ENCODE results near the gene PHACTR2.
"Not testable (repeated sequence)": the region's sequence is repeated elsewhere in the genome, so short reads cannot be mapped to it uniquely, and the experiment has no call there.

Gene PHACTR2

DNA sequence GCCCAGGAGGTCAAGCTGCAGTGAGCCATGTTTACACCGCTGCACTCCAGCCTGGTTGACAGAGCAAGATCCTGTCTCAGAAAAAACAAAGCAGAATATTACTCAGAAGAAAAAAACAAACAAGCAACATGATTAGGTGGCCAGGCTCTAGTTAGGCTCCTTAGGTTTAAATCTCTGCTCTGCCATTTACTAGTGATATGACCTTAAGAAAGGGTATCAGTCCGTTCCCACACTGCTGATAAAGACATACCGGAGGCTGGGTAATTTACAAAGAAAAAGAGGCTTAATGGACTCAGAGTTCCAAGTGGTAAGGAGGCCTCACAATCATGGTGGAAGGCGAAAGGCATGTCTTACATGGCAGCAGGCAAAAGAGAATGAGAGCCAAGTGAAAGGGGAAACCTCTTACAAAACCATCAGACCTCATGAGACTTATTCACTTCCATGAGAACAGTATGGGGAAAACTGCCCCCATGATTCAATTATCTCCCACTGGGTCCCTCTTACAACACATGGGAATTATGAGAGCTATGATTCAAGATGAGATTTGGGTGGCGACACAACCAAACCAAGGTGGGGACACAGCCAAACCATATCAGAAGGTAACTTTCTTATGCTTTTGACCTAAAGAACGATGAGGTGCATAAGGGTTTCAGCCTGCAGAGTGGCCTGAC, 163.0 kb downstream of the PHACTR2 start:
- no peak for TF ChIP-seq JUND (IDR thresholded peaks at IDR 0.05; ENCODE audit: low read depth)
- in situ Hi-C loops (cut with HindIII; ENCODE audit: low pct_unique_long_range_greater_than_20kb, low sequenced_read_pairs) = no loop called here
- no peak for DNase-seq (ENCODE audit: low read depth in 1 of 2, low spot score in 1 of 2)

- no peak for DNase-seq (ENCODE audit: low read depth in 1 of 2, low spot score in 1 of 2)
- in situ Hi-C loops (cut with HindIII; ENCODE audit: low pct_unique_long_range_greater_than_20kb, low sequenced_read_pairs) = no loop called here
These were observed 164.7 kb downstream of the PHACTR2 start for GRCh38 chr6:143842461-143842901.

GRCh38 chr6:143842902-143843676, 165.3 kb downstream of the PHACTR2 start, which contains the start of gene LTV1:
LTV1 (plus strand) TSS chr6:143843338; CDS start chr6:143843478, 140 bp downstream.
- in situ Hi-C loops (cut with HindIII; ENCODE audit: low pct_unique_long_range_greater_than_20kb, low sequenced_read_pairs) = no loop called here
- peak; percentile 91 to 94 for DNase-seq (ENCODE audit: low read depth in 1 of 2, low spot score in 1 of 2)
- no peak for TF ChIP-seq JUND (IDR thresholded peaks at IDR 0.05; ENCODE audit: low read depth)

More at GRCh38 chr6:143842461-143842901, 164.7 kb downstream of the PHACTR2 start:
- TF ChIP-seq JUND (IDR thresholded peaks at IDR 0.05; ENCODE audit: low read depth) = no peak

- in situ Hi-C loops (cut with HindIII; ENCODE audit: low pct_unique_long_range_greater_than_20kb, low sequenced_read_pairs) = no loop called here
- TF ChIP-seq JUND (IDR thresholded peaks at IDR 0.05; ENCODE audit: low read depth) = no peak
- peak in 1 of 2 experiments; percentile 1 for DNase-seq (ENCODE audit: low read depth in 1 of 2, low spot score in 1 of 2)
These were observed 165.9 kb downstream of the PHACTR2 start for GRCh38 chr6:143843677-143843999.

GRCh38 chr6:143844006-143844405, 166.2 kb downstream of the PHACTR2 start:
- in situ Hi-C loops (cut with HindIII; ENCODE audit: low pct_unique_long_range_greater_than_20kb, low sequenced_read_pairs) = no loop called here
- no peak for TF ChIP-seq JUND (IDR thresholded peaks at IDR 0.05; ENCODE audit: low read depth)
- DNase-seq (ENCODE audit: low read depth in 1 of 2, low spot score in 1 of 2) = no peak

- in situ Hi-C loops (cut with HindIII; ENCODE audit: low pct_unique_long_range_greater_than_20kb, low sequenced_read_pairs) = no loop called here
- TF ChIP-seq JUND (IDR thresholded peaks at IDR 0.05; ENCODE audit: low read depth) = no peak
- DNase-seq (ENCODE audit: low read depth in 1 of 2, low spot score in 1 of 2) = no peak
These were observed 167.3 kb downstream of the PHACTR2 start for GRCh38 chr6:143845033-143845432.

- DNase-seq (ENCODE audit: low read depth in 1 of 2, low spot score in 1 of 2); in situ Hi-C loops (cut with HindIII; ENCODE audit: low pct_unique_long_range_greater_than_20kb, low sequenced_read_pairs): not testable (repeated sequence)
These were observed 173.9 kb downstream of the PHACTR2 start for GRCh38 chr6:143851706-143852105.

GRCh38 chr6:143855057-143855456, 177.3 kb downstream of the PHACTR2 start:
- in situ Hi-C loops (cut with HindIII; ENCODE audit: low pct_unique_long_range_greater_than_20kb, low sequenced_read_pairs); DNase-seq (ENCODE audit: low read depth in 1 of 2, low spot score in 1 of 2): not testable (repeated sequence)

DNA sequence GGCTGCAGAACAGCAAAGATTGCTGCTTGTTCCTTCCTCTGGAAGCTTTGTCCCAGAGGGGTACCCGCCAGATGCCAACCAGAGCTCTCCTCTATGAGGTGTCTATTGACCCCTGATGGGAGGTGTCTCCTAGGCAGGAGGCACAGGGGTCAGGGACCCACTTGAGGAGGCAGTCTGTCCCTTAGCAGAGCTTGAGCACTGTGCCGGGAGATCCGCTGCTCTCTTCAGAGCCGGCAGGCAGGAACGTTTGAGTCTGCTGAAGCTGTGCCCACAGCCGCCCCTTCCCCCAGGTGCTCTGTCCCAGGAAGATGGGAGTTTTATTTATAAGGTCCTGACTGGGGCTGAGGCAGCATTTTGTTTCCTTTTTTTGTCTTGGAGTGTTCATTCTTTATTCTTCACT, 179.0 kb downstream of the PHACTR2 start:
- in situ Hi-C loops (cut with HindIII; ENCODE audit: low pct_unique_long_range_greater_than_20kb, low sequenced_read_pairs); DNase-seq (ENCODE audit: low read depth in 1 of 2, low spot score in 1 of 2): not testable (repeated sequence)

- in situ Hi-C loops (cut with HindIII; ENCODE audit: low pct_unique_long_range_greater_than_20kb, low sequenced_read_pairs) = no loop called here
- DNase-seq (ENCODE audit: low read depth in 1 of 2, low spot score in 1 of 2) = no peak
- no peak for TF ChIP-seq JUND (IDR thresholded peaks at IDR 0.05; ENCODE audit: low read depth)
These were observed 179.9 kb downstream of the PHACTR2 start for GRCh38 chr6:143857651-143858050.

DNA sequence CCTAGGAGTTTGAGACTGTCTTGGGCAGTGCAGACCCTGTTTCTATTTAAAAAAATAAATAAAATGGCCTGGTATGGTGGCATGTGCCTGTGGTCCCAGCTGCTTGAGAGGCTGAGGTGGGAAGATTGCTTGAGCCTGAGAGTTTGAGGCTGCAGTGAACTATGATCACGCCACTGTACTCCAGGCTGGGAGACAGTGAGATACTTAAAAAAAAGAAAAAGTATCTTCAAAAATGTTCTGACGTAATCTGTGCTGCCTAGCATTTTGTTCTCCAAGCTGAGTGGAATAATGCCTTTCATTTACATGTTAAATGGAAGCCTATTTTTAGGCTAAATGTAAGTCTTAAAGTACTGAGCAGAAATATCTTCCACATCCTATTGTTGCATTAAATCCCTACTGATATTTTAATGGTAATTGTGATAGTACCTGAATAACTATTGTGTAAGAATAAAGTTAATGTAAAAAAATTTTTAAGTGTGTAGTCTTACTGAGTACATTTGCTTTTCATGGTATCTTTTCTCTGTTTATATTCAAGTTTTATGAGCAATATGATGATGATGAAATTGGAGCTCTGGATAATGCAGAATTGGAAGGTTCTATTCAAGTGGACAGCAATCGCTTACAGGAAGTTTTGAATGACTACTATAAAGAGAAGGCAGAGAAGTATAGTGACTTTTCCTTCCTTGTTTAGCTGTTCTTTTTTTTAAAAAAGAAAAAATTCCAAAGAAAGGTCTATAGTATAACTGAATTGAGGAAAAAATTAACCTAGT, 182.3 kb downstream of the PHACTR2 start:
- no peak for TF ChIP-seq JUND (IDR thresholded peaks at IDR 0.05; ENCODE audit: low read depth)
- DNase-seq (ENCODE audit: low read depth in 1 of 2, low spot score in 1 of 2) = no peak
- in situ Hi-C loops (cut with HindIII; ENCODE audit: low pct_unique_long_range_greater_than_20kb, low sequenced_read_pairs) = no loop called here

DNA sequence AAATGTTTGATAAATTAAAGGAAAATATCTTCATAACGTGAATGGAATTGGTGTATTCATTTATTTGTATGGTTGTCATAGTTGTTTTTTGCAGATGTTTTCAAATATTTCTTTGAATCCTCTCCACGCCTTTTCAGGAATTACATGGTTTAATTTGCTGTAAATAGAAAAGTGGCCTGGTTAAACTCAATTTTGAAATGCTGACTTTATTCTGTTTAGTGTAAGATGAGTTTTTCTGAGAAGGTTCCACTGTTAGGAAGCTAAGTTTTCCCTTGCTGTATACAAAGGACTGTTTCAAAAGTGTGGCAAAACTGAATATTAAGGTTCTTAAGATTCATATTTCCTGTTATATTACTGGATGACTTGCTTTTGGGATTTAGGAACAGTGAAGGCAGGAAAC, 186.0 kb downstream of the PHACTR2 start:
- no peak for DNase-seq (ENCODE audit: low read depth in 1 of 2, low spot score in 1 of 2)
- in situ Hi-C loops (cut with HindIII; ENCODE audit: low pct_unique_long_range_greater_than_20kb, low sequenced_read_pairs) = no loop called here
- TF ChIP-seq JUND (IDR thresholded peaks at IDR 0.05; ENCODE audit: low read depth) = no peak

GRCh38 chr6:143864234-143864633, 186.5 kb downstream of the PHACTR2 start, which contains the start of gene ZC2HC1B:
ZC2HC1B (plus strand) TSS chr6:143864474; CDS start chr6:143864540, 66 bp downstream.
- in situ Hi-C loops (cut with HindIII; ENCODE audit: low pct_unique_long_range_greater_than_20kb, low sequenced_read_pairs) = no loop called here
- TF ChIP-seq JUND (IDR thresholded peaks at IDR 0.05; ENCODE audit: low read depth) = no peak
- DNase-seq (ENCODE audit: low read depth in 1 of 2, low spot score in 1 of 2) = no peak
